Natural killer cell (primary cell): ENCODE results near the gene RETREG1. TPM values are rescaled to one million over a fixed set of nuclear protein-coding genes. Genes with fewer than 3 reads are reported as not detected.

Experiments
- ATAC-seq, 3 donors: fragments of 150-1000 bp in 2 of 3; fragments of 200-7000 bp in 1 of 3; cut with Tn5 transposase; 1 replicate in 1 of 3; 2 replicates in 2 of 3; pipeline ENCODE4 v1.10.0; 2021; ENCODE audit warnings: mild to moderate bottlenecking in 2 of 3, moderate library complexity in 2 of 3
- DNase-seq, 2 donors: peaks; one replicate each; pipeline versions ENCODE4 v3.0.0 to v3.0.0-alpha.2; 2013 to 2021; ENCODE audit warnings: mixed read lengths in 1 of 2
- H3K27ac ChIP-seq: one replicate; pipeline ENCODE4 v1.5.1; 2013; ENCODE audit warnings: mild to moderate bottlenecking, low read length
- H3K27me3 ChIP-seq: one replicate; pipeline ENCODE4 v1.6.1; 2013; ENCODE audit warnings: low read length; ENCODE audit not compliant: control insufficient read depth, insufficient read depth
- H3K36me3 ChIP-seq: one replicate; pipeline ENCODE4 v1.6.1; 2013; ENCODE audit warnings: low read length; ENCODE audit not compliant: control insufficient read depth, insufficient read depth
- H3K4me1 ChIP-seq: one replicate; pipeline ENCODE4 v1.6.1; 2013; ENCODE audit warnings: low read length; ENCODE audit not compliant: control insufficient read depth, insufficient read depth
- H3K4me3 ChIP-seq: one replicate; pipeline ENCODE4 v1.5.1; 2013; ENCODE audit warnings: low read length
- H3K9me3 ChIP-seq: one replicate; pipeline ENCODE4 v1.6.1; 2013; ENCODE audit warnings: low read length; ENCODE audit not compliant: control insufficient read depth, insufficient read depth
- H3K27ac Mint-ChIP-seq, 2 donors: one replicate each; pipeline ENCODE4 v1.8.0; 2022; ENCODE audit warnings: mild to moderate bottlenecking in 2 of 2, mixed read lengths in 2 of 2, moderate library complexity in 1 of 2
- H3K27me3 Mint-ChIP-seq, 2 donors: one replicate each; pipeline ENCODE4 v1.8.0; 2022; ENCODE audit warnings: low read depth in 2 of 2, mixed read lengths in 2 of 2
- H3K36me3 Mint-ChIP-seq: one replicate; pipeline ENCODE4 v1.8.0; 2022; ENCODE audit warnings: mixed read lengths
- H3K4me1 Mint-ChIP-seq, 2 donors: one replicate each; pipeline ENCODE4 v1.8.0; 2022; ENCODE audit warnings: mixed read lengths in 2 of 2
- H3K4me3 Mint-ChIP-seq: one replicate; pipeline ENCODE4 v1.8.0; 2022; ENCODE audit warnings: mild to moderate bottlenecking, moderate library complexity, mixed read lengths
- H3K9me3 Mint-ChIP-seq, 2 donors: one replicate each; pipeline ENCODE4 v1.8.0; 2022; ENCODE audit warnings: mixed read lengths in 2 of 2
- CTCF ChIP-seq: fragments of 200-600 bp; IDR thresholded peaks from one replicate; pipeline ENCODE4 v1.8.0; 2022; ENCODE audit warnings: antibody characterized with exemption
- WGBS: methylation state at CpG from one replicate; pipeline ENCODE4 v1.1.7; 2013; ENCODE audit warnings: missing lambda C conversion rate; ENCODE audit not compliant: insufficient coverage; 5-methylcytosine and 5-hydroxymethylcytosine counted together
- intact Hi-C: fragments of 100-400 bp; cut with micrococcal nuclease; formaldehyde crosslinking; loops from one replicate; pipeline ENCODE4 v1.14.2; 2022
- total RNA-seq, 4 donors: library from RNA; stranded (reverse); fragments of 120-200 nt in 1 of 4; gene quantifications; one replicate each; pipeline versions ENCODE4 v1.2.3 to v1.2.4, GENCODE V29; 2013 to 2022

Gene RETREG1
- total RNA-seq, 3 donors from 2014 or later (not counting 1 experiment from before 2014, with no cell fraction given): 2.1 to 4.5 (median 3.3) TPM

GRCh38 chr5:16490911-16491310, 125.9 kb downstream of the RETREG1 start:
- H3K4me3 Mint-ChIP-seq: no peak overlapping the region
- no peak overlapping the region for H3K27ac Mint-ChIP-seq
- H3K36me3 ChIP-seq: no peaks in the 10 kb centered on the region
- H3K27me3 Mint-ChIP-seq: peaks cover 0 to 2% of the 10 kb centered on the region in 2 donors
- H3K4me3 ChIP-seq: no peak overlapping the region
- no peaks in the 10 kb centered on the region for H3K4me1 Mint-ChIP-seq
- H3K9me3 ChIP-seq: peaks cover 6% of the 10 kb centered on the region
- no peaks in the 10 kb centered on the region for H3K9me3 Mint-ChIP-seq
- DNase-seq (no peak), ATAC-seq (no peak)
- no peaks in the 10 kb centered on the region for H3K4me1 ChIP-seq
- no peaks in the 10 kb centered on the region for H3K36me3 Mint-ChIP-seq
- no peaks in the 10 kb centered on the region for H3K27me3 ChIP-seq
- no peak overlapping the region for H3K27ac ChIP-seq
- TF ChIP-seq CTCF: no peak
- 88% methylated on average over 8 of the region's 8 CpGs for WGBS
- intact Hi-C loops: no loop called here

GRCh38 chr5:16489322-16489791, 127.4 kb downstream of the RETREG1 start:
- Histone ChIP-seq H3K4me3 (no peak overlapping the region), H3K27me3 (no peaks in the 10 kb centered on the region), H3K36me3 (no peaks in the 10 kb centered on the region), H3K4me1 (no peaks in the 10 kb centered on the region), H3K27ac (no peak overlapping the region), H3K9me3 (no peaks in the 10 kb centered on the region)
- no peaks in the 10 kb centered on the region for H3K36me3 Mint-ChIP-seq
- intact Hi-C loops: no loop called here
- TF ChIP-seq CTCF: no peak
- H3K4me3 Mint-ChIP-seq: no peak overlapping the region
- no peaks in the 10 kb centered on the region for H3K9me3 Mint-ChIP-seq
- no peaks in the 10 kb centered on the region for H3K4me1 Mint-ChIP-seq
- DNase-seq: peak in 1 of 2 donors; percentile 49
- 88% methylated on average over 1 of the region's 1 CpG for WGBS
- peak in 1 of 3 donors; percentile 34 for ATAC-seq
- peaks cover 0 to 2% of the 10 kb centered on the region in 2 donors for H3K27me3 Mint-ChIP-seq
- no peak overlapping the region for H3K27ac Mint-ChIP-seq

- intact Hi-C loops: no loop called here
- 95% methylated on average over 2 of the region's 2 CpGs for WGBS
- Histone ChIP-seq H3K36me3 (no peaks in the 10 kb centered on the region), H3K27ac (no peak overlapping the region), H3K9me3 (no peaks in the 10 kb centered on the region), H3K4me3 (no peak overlapping the region), H3K27me3 (no peaks in the 10 kb centered on the region), H3K4me1 (no peaks in the 10 kb centered on the region)
- Mint-ChIP-seq H3K27ac (no peak overlapping the region), H3K4me3 (no peak overlapping the region), H3K4me1 (no peaks in the 10 kb centered on the region), H3K36me3 (no peaks in the 10 kb centered on the region), H3K27me3 (peaks cover 6 to 9% of the 10 kb centered on the region in 2 donors), H3K9me3 (no peaks in the 10 kb centered on the region)
- DNase-seq (no peak), ATAC-seq (no peak)
- no peak for TF ChIP-seq CTCF
Observed at GRCh38 chr5:16487456-16487855, 129.3 kb downstream of the RETREG1 start.

- no peaks in the 10 kb centered on the region for H3K36me3 ChIP-seq
- no peak overlapping the region for H3K4me3 Mint-ChIP-seq
- H3K27ac Mint-ChIP-seq: no peak overlapping the region
- no peaks in the 10 kb centered on the region for H3K4me1 ChIP-seq
- WGBS: 93% methylated on average over 4 of the region's 4 CpGs
- no peaks in the 10 kb centered on the region for H3K9me3 ChIP-seq
- no peaks in the 10 kb centered on the region for H3K9me3 Mint-ChIP-seq
- no peak overlapping the region for H3K27ac ChIP-seq
- H3K27me3 Mint-ChIP-seq: peaks cover 9 to 10% of the 10 kb centered on the region in 2 donors
- ATAC-seq (no peak), DNase-seq (no peak)
- H3K27me3 ChIP-seq: no peaks in the 10 kb centered on the region
- H3K4me1 Mint-ChIP-seq: no peaks in the 10 kb centered on the region
- H3K4me3 ChIP-seq: no peak overlapping the region
- no peaks in the 10 kb centered on the region for H3K36me3 Mint-ChIP-seq
- TF ChIP-seq CTCF: no peak
- intact Hi-C loops: no loop called here
Observed at GRCh38 chr5:16486711-16487111, 130.1 kb downstream of the RETREG1 start.
